Activated CD8-positive, alpha-beta T cell treated with anti-CD3 and anti-CD28 coated beads for 36 hours (primary cell): Measurements from ENCODE around the gene FKBP1B. TPM values are rescaled to one million over a fixed set of nuclear protein-coding genes. Genes with fewer than 3 reads are reported as not detected.
A peak's percentile ranks its signal among the peaks of the same experiment; 100 is the strongest.

Experiments used
- ATAC-seq: fragments of 200-7000 bp; cut with Tn5 transposase; one replicate; pipeline ENCODE4 v1.10.0; 2021; ENCODE audit warnings: mild to moderate bottlenecking, moderate library complexity
- CTCF ChIA-PET: fragments of 350-600 bp; sonication (Branson Sonifier 250); formaldehyde crosslinking; loops from one replicate; lab custom pipeline; 2021; ENCODE audit warnings: antibody characterized with exemption; lab: Charles Lee
- POLR2A ChIA-PET: fragments of 350-600 bp; sonication (Branson Sonifier 250); formaldehyde crosslinking; loops from one replicate; lab custom pipeline; 2021; ENCODE audit warnings: antibody characterized with exemption; lab: Charles Lee
- DNase-seq: peaks from one replicate; pipeline ENCODE4 v3.0.0-alpha.2; 2020
- H3K27ac Mint-ChIP-seq: one replicate; pipeline ENCODE4 v1.8.0; 2021; ENCODE audit warnings: mild to moderate bottlenecking, mixed read lengths
- H3K27me3 Mint-ChIP-seq: one replicate; pipeline ENCODE4 v1.8.0; 2021; ENCODE audit warnings: mixed read lengths
- H3K36me3 Mint-ChIP-seq: one replicate; pipeline ENCODE4 v1.8.0; 2021; ENCODE audit warnings: low read depth, mixed read lengths
- H3K4me1 Mint-ChIP-seq: one replicate; pipeline ENCODE4 v1.8.0; 2021; ENCODE audit warnings: low read depth, mixed read lengths
- H3K4me3 Mint-ChIP-seq: one replicate; pipeline ENCODE4 v1.8.0; 2021; ENCODE audit warnings: mild to moderate bottlenecking, moderate library complexity, mixed read lengths
- H3K9me3 Mint-ChIP-seq: one replicate; pipeline ENCODE4 v1.8.0; 2021; ENCODE audit warnings: mixed read lengths
- CTCF ChIP-seq: fragments of 200-600 bp; IDR thresholded peaks from one replicate; pipeline ENCODE4 v1.8.0; 2022; ENCODE audit warnings: antibody characterized with exemption, mild to moderate bottlenecking
- intact Hi-C: fragments of 100-400 bp; cut with micrococcal nuclease; formaldehyde crosslinking; loops from one replicate; pipeline ENCODE4 v1.10.0; 2022
- total RNA-seq, 2 experiments: library from RNA; stranded (reverse); gene quantifications; one replicate each; pipeline ENCODE4 v1.2.3, GENCODE V29; 2021

Gene FKBP1B
- total RNA-seq, 2 experiments from 2014 or later = 1.3 to 1.7 TPM

- no peak for TF ChIP-seq CTCF
- Mint-ChIP-seq H3K4me3 (no peak overlapping the region), H3K36me3 (peaks cover 7% of the 10 kb centered on the region), H3K27ac (no peak overlapping the region), H3K9me3 (no peaks in the 10 kb centered on the region), H3K27me3 (no peaks in the 10 kb centered on the region), H3K4me1 (no peaks in the 10 kb centered on the region)
- no peak for ATAC-seq
- ChIA-PET CTCF (interaction anchor here (1.2 kb wide), 1 partner anchor 64 kb away, joined by 4 read pairs; the partner anchor contains the start of gene TP53I3), POLR2A (no interaction called here)
- DNase-seq = no peak
- intact Hi-C loops = no loop called here
Observed at GRCh38 chr2:24019729-24020128, 29.8 kb upstream of the FKBP1B start.

GRCh38 chr2:24020244-24020643 lies 29.3 kb upstream of the FKBP1B start:
- ATAC-seq (no peak), DNase-seq (no peak)
- Mint-ChIP-seq H3K27me3 (no peaks in the 10 kb centered on the region), H3K36me3 (peaks cover 7% of the 10 kb centered on the region), H3K9me3 (no peaks in the 10 kb centered on the region), H3K4me1 (no peaks in the 10 kb centered on the region), H3K4me3 (no peak overlapping the region), H3K27ac (no peak overlapping the region)
- TF ChIP-seq CTCF = no peak
- ChIA-PET CTCF (interaction anchor here (1.2 kb wide), 1 partner anchor 64 kb away, joined by 4 read pairs; the partner anchor contains the start of gene TP53I3), POLR2A (no interaction called here)
- intact Hi-C loops = no loop called here

GRCh38 chr2:24021122-24021998 lies 28.2 kb upstream of the FKBP1B start:
- DNase-seq (peak; percentile 43), ATAC-seq (peak; percentile 84)
- CTCF ChIA-PET = interaction anchor here (1.2 to 1.3 kb wide), 2 partner anchors 63 to 142 kb away, joined by 4 read pairs; partner anchors contain the start of gene TP53I3
- Mint-ChIP-seq H3K9me3 (no peaks in the 10 kb centered on the region), H3K4me1 (peaks cover 2% of the 10 kb centered on the region), H3K27ac (no peak overlapping the region), H3K27me3 (no peaks in the 10 kb centered on the region), H3K36me3 (peaks cover 9% of the 10 kb centered on the region), H3K4me3 (no peak overlapping the region)
- peak; percentile 38 for TF ChIP-seq CTCF
- intact Hi-C loops = no loop called here
- POLR2A ChIA-PET = no interaction called here

- POLR2A ChIA-PET = no interaction called here
- no peak for DNase-seq
- intact Hi-C loops = no loop called here
- no peak for ATAC-seq
- Mint-ChIP-seq H3K4me3 (no peak overlapping the region), H3K36me3 (peaks cover 9% of the 10 kb centered on the region), H3K9me3 (no peaks in the 10 kb centered on the region), H3K4me1 (peaks cover 3% of the 10 kb centered on the region), H3K27me3 (no peaks in the 10 kb centered on the region), H3K27ac (no peak overlapping the region)
- CTCF ChIA-PET = interaction anchor here (1.3 to 2.4 kb wide), 2 partner anchors 62 to 141 kb away, joined by 4 to 9 read pairs; partner anchors contain the start of gene TP53I3
- no peak for TF ChIP-seq CTCF
Observed at GRCh38 chr2:24022324-24022974, 27.1 kb upstream of the FKBP1B start.
